Transverse colon (tissue), 4 donors: ENCODE results near the gene HIVEP2. TPM values are rescaled to one million over a fixed set of nuclear protein-coding genes. Genes with fewer than 3 reads are reported as not detected.

Experiments used
- DNase-seq: peaks from one replicate; pipeline ENCODE4 v3.0.0-alpha.2; 2019
- H3K27ac ChIP-seq, 4 donors: fragments of 200-600 bp; sonication (generic); 2 replicates each; pipeline ENCODE4 v1.5.1; 2016 to 2018; ENCODE audit warnings: inconsistent platforms in 4 of 4
- H3K27me3 ChIP-seq: fragments of 200-600 bp; sonication (generic); 2 replicates; pipeline ENCODE4 v1.5.1; 2017; ENCODE audit warnings: inconsistent platforms
- H3K36me3 ChIP-seq, 4 donors: fragments of 200-600 bp; sonication (generic); 2 replicates each; pipeline ENCODE4 v1.5.1; 2017 to 2019; ENCODE audit warnings: inconsistent platforms in 4 of 4
- H3K4me1 ChIP-seq, 4 donors: fragments of 200-600 bp; sonication (generic); 2 replicates each; pipeline ENCODE4 v1.5.1; 2017 to 2020; ENCODE audit warnings: inconsistent platforms in 4 of 4
- H3K4me3 ChIP-seq, 4 donors: fragments of 200-600 bp; sonication (generic); 1 replicate in 1 of 4; 2 replicates in 3 of 4; pipeline versions ENCODE4 v1.5.1 to v1.6.1; 2017 to 2019; ENCODE audit warnings: inconsistent platforms in 4 of 4
- H3K9me3 ChIP-seq, 2 donors: fragments of 200-600 bp; sonication (generic); 2 replicates each; pipeline ENCODE4 v1.5.1; 2017 to 2019; ENCODE audit warnings: inconsistent platforms in 2 of 2
- EP300 ChIP-seq: sonication (generic); formaldehyde crosslinking; IDR thresholded peaks from one replicate; pipeline ENCODE4 v1.6.1; 2017; ENCODE audit warnings: antibody characterized with exemption, low read depth
- POLR2A ChIP-seq: fragments of 450-650 bp; IDR thresholded peaks from one replicate; pipeline ENCODE4 v1.6.1; 2016; ENCODE audit warnings: antibody characterized with exemption, mild to moderate bottlenecking, moderate library complexity
- POLR2AphosphoS5 ChIP-seq, 3 donors: sonication (generic); formaldehyde crosslinking; IDR thresholded peaks; one replicate each; pipeline ENCODE4 v1.6.1; 2016; ENCODE audit warnings: antibody characterized with exemption in 3 of 3
- WGBS, 2 donors: methylation state at CpG; one replicate each; pipeline ENCODE4 v1.1.5; 2018; ENCODE audit warnings: low coverage in 1 of 2; 5-methylcytosine and 5-hydroxymethylcytosine counted together
- in situ Hi-C, 4 donors: fragments of 200-750 bp; cut with MboI; loops; one replicate each; pipeline versions ENCODE4 v1.15.0 to v1.15.1; 2017; ENCODE audit warnings: low sequenced_read_pairs in 3 of 4, low pct_ligation_motif_present in 1 of 4, low pct_unique_long_range_greater_than_20kb in 1 of 4
- intact Hi-C: fragments of 100-400 bp; cut with DNase I; formaldehyde crosslinking; loops from one replicate; pipeline ENCODE4 v1.15.1; 2023; ENCODE audit warnings: low total_unique reads
- total RNA-seq, 4 donors: library from RNA; depleted of rRNA; stranded (reverse); fragments of >200 nt; gene quantifications; one replicate each; pipeline ENCODE4 v1.1.0, GENCODE V29; 2016
- TF ChIP-seq, protein P1 (sequence below), 5 experiments: fragments of 200-600 bp in 3 of 5; fragments of 450-650 bp in 2 of 5; sonication (generic) in 3 of 5; IDR thresholded peaks; 1 replicate in 2 of 5; 2 replicates in 3 of 5; pipeline ENCODE4 v1.5.1; 2016 to 2017; ENCODE audit warnings: antibody characterized with exemption in 5 of 5, inconsistent platforms in 3 of 5, mild to moderate bottlenecking in 2 of 5, moderate library complexity in 1 of 5

HIVEP2 gene
- total RNA-seq, 4 donors from 2014 or later: 10.0 to 22.5 (median 13.7) TPM

DNA sequence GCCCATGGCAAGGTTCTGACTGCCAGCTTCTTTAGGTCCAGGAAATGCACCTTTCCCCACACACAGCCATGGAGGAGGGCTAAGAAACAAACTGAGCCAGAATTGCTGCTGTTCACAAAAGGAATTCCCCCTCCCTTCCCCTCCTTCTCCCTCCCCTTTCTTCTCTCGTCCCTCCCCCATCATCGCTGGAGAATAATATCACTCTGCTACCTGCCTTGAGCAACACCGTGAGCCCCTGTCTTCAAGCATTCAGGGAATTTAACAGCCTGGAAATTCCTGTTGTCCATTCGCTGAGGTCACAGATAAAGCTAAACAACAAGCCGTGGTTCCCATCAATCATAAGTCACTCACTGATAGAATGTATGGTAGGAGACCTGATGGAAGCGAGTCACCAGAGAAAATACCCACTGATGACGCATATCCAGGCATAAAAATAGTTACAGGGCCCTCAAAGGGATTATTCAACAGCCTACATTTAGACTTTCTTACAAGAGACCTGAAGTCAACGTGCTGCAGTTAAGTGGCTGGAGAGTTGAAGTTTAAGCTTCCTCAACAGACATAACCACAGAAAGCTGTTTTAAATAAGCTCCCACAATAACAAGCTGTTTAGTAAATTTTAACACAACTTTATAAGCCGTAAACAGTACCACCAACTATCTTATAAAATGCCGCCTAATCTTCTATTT is 59.7 kb downstream of the HIVEP2 start:
- 21 to 26% methylated on average over 5 to 10 of the region's 10 CpGs for WGBS, 2 donors
- Histone ChIP-seq H3K36me3 (no peaks in the 10 kb centered on the region), H3K4me3 (peak overlapping the region in 3 of 4 donors; percentile 1 to 27 (median 13)), H3K4me1 (peaks cover 6 to 28% (median 13%) of the 10 kb centered on the region in 4 donors), H3K27ac (peak overlapping the region; percentile 45 to 60 (median 46)), H3K9me3 (no peaks in the 10 kb centered on the region), H3K27me3 (no peaks in the 10 kb centered on the region)
- in situ Hi-C loops: loop anchor here in 1 of 4 donors (10.0 kb wide), 1 partner anchor 191 kb away; no protein-coding TSS in a partner anchor
- TF ChIP-seq EP300 (peak; percentile 12), POLR2A (no peak), POLR2AphosphoS5 (IDR thresholded peaks at IDR 0.05) (peak; percentile 24 to 42 (median 29))
- TF ChIP-seq, protein P1, sequence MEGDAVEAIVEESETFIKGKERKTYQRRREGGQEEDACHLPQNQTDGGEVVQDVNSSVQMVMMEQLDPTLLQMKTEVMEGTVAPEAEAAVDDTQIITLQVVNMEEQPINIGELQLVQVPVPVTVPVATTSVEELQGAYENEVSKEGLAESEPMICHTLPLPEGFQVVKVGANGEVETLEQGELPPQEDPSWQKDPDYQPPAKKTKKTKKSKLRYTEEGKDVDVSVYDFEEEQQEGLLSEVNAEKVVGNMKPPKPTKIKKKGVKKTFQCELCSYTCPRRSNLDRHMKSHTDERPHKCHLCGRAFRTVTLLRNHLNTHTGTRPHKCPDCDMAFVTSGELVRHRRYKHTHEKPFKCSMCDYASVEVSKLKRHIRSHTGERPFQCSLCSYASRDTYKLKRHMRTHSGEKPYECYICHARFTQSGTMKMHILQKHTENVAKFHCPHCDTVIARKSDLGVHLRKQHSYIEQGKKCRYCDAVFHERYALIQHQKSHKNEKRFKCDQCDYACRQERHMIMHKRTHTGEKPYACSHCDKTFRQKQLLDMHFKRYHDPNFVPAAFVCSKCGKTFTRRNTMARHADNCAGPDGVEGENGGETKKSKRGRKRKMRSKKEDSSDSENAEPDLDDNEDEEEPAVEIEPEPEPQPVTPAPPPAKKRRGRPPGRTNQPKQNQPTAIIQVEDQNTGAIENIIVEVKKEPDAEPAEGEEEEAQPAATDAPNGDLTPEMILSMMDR (IDR thresholded peaks at IDR 0.05): no peak
- intact Hi-C loops: loop anchor here (10.0 kb wide), 1 partner anchor 59 kb away; the partner anchor contains the start of gene HIVEP2
- peak; percentile 15 for DNase-seq

DNA sequence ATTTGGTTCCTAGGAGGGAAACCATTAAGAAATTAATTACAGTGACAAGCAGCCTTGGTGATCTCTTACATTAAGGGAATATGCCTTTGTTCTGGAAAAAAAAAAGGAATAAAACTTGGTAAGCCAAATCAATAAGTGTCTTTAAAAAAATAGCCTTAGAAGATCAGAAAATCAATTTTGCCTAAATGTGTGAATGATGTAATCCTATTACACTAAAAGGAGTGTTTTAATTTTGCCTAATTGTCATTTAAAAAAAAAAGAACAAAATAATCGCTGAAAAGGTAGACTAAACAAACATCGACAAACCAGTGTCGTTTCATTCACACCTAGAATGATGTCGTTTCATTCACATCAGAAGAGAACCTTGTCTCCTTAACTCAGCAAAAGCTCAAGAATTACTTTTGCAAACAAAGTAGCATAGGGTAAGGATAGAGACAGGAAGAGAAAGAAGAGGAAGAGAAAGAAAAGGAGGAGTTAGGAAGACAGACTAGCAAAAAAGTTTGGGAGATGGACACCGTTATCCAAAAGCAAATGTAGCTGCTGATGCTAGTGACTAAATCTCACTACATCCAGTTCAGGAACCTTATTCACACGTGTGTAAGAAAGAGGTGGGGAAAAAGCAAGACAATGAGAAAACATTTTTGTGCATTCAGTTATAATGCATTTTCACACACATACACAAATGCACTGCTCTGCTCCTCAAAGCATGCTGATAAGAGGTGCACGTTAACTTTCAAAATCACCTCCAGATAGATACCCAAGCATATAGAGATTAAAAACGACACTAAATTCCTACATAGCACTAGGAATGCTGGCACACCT is 60.6 kb downstream of the HIVEP2 start:
- H3K36me3 ChIP-seq: no peaks in the 10 kb centered on the region
- no peaks in the 10 kb centered on the region for H3K9me3 ChIP-seq
- H3K27ac ChIP-seq: peak overlapping the region; percentile 45 to 60 (median 46)
- WGBS, 2 donors: 61 to 82% methylated on average over 6 to 8 of the region's 8 CpGs
- TF ChIP-seq POLR2A (no peak), POLR2AphosphoS5 (IDR thresholded peaks at IDR 0.05) (no peak), EP300 (no peak)
- TF ChIP-seq, protein P1 (IDR thresholded peaks at IDR 0.05): no peak
- DNase-seq: no peak
- no peaks in the 10 kb centered on the region for H3K27me3 ChIP-seq
- peaks cover 6 to 28% (median 13%) of the 10 kb centered on the region in 4 donors for H3K4me1 ChIP-seq
- in situ Hi-C loops (loop anchor here in 1 of 4 donors (10.0 kb wide), 1 partner anchor 190 kb away; no protein-coding TSS in a partner anchor), intact Hi-C loops (loop anchor here (10.0 kb wide), 1 partner anchor 60 kb away; the partner anchor contains the start of gene HIVEP2)
- H3K4me3 ChIP-seq: peak overlapping the region in 2 of 4 donors; percentile 13 to 27

DNA sequence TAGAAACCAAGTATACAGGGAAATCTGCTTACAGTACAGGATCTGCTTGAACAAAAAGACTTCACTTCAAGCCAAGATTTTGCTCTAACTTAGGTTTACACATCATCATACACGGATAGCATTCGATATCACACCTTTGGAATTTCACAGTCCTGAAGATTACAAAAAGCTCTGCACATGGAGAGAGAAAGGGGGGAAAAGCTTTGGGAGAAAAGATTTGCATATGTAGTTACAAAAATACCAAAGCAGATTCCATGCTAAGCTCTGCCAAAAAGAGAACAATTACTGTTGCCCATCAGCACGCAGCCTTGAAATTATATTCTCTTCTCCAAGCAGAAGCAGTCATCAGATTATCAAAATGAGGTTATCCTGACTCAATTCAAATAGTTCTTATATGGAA is 62.0 kb downstream of the HIVEP2 start:
- no peaks in the 10 kb centered on the region for H3K9me3 ChIP-seq
- in situ Hi-C loops: loop anchor here in 1 of 4 donors (10.0 kb wide), 1 partner anchor 188 kb away; no protein-coding TSS in a partner anchor
- H3K4me1 ChIP-seq: peaks cover 6 to 28% (median 13%) of the 10 kb centered on the region in 4 donors
- no peaks in the 10 kb centered on the region for H3K36me3 ChIP-seq
- TF ChIP-seq, protein P1 (IDR thresholded peaks at IDR 0.05): no peak
- no peak for TF ChIP-seq EP300
- no peak for TF ChIP-seq POLR2A
- no peak for TF ChIP-seq POLR2AphosphoS5 (IDR thresholded peaks at IDR 0.05)
- H3K27ac ChIP-seq: no peak overlapping the region
- intact Hi-C loops: loop anchor here (10.0 kb wide), 1 partner anchor 62 kb away; the partner anchor contains the start of gene HIVEP2
- WGBS, 2 donors: 81 to 94% methylated on average over 3 of the region's 3 CpGs
- H3K4me3 ChIP-seq: no peak overlapping the region
- no peak for DNase-seq
- H3K27me3 ChIP-seq: no peaks in the 10 kb centered on the region

DNA sequence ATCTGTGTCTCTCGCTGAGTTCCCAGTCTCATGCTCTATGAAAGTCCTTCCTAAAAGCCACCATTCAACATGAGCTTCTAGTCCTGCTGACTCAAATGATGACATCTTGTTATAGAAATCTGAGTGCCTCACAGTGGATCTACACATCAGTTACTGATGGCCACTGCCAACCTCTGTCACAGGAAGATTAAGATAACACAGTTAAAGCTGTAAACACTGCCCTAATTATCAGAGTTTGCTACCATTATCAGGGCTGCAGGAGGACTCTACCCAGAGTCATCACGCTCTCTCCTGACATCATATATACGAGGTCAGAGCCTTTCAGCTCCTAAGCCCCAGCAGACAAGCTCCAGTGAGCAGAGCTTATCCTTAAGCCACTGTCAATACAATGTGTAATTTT is 63.2 kb downstream of the HIVEP2 start:
- intact Hi-C loops: loop anchor here (10.0 kb wide), 1 partner anchor 63 kb away; the partner anchor contains the start of gene HIVEP2
- H3K4me3 ChIP-seq: no peak overlapping the region
- TF ChIP-seq, protein P1 (IDR thresholded peaks at IDR 0.05): no peak
- no peak for TF ChIP-seq POLR2A
- TF ChIP-seq EP300: no peak
- TF ChIP-seq POLR2AphosphoS5 (IDR thresholded peaks at IDR 0.05): no peak
- in situ Hi-C loops: loop anchor here in 1 of 4 donors (10.0 kb wide), 1 partner anchor 187 kb away; no protein-coding TSS in a partner anchor
- no peaks in the 10 kb centered on the region for H3K27me3 ChIP-seq
- no peak overlapping the region for H3K27ac ChIP-seq
- peaks cover 6 to 22% (median 13%) of the 10 kb centered on the region in 4 donors for H3K4me1 ChIP-seq
- no peaks in the 10 kb centered on the region for H3K9me3 ChIP-seq
- DNase-seq: no peak
- WGBS, 2 donors: 83% methylated on average over 1 to 3 of the region's 3 CpGs
- no peaks in the 10 kb centered on the region for H3K36me3 ChIP-seq
